Activated naive CD4-positive, alpha-beta T cell treated with anti-CD3 and anti-CD28 coated beads for 36 hours (primary cell): ENCODE measurements around the gene BNIP5. TPM values are rescaled to one million over a fixed set of nuclear protein-coding genes. Genes with fewer than 3 reads are reported as not detected.

Experiments
- CTCF ChIA-PET: fragments of 350-600 bp; sonication (Branson Sonifier 250); formaldehyde crosslinking; loops from one replicate; lab custom pipeline; 2021; ENCODE audit warnings: antibody characterized with exemption; lab: Charles Lee
- DNase-seq: peaks from one replicate; pipeline ENCODE4 v3.0.0-alpha.2; 2020
- H3K27ac Mint-ChIP-seq: one replicate; pipeline ENCODE4 v1.8.0; 2021; ENCODE audit warnings: mild to moderate bottlenecking, mixed read lengths
- H3K27me3 Mint-ChIP-seq: one replicate; pipeline ENCODE4 v1.8.0; 2021; ENCODE audit warnings: low read depth, mixed read lengths
- H3K36me3 Mint-ChIP-seq: one replicate; pipeline ENCODE4 v1.8.0; 2021; ENCODE audit warnings: low read depth, mixed read lengths
- H3K4me1 Mint-ChIP-seq: one replicate; pipeline ENCODE4 v1.8.0; 2021; ENCODE audit warnings: low read depth, mixed read lengths
- H3K4me3 Mint-ChIP-seq: one replicate; pipeline ENCODE4 v1.8.0; 2021; ENCODE audit warnings: mild to moderate bottlenecking, moderate library complexity, mixed read lengths
- H3K9me3 Mint-ChIP-seq: one replicate; pipeline ENCODE4 v1.8.0; 2021; ENCODE audit warnings: mixed read lengths
- intact Hi-C: fragments of 100-400 bp; cut with micrococcal nuclease; formaldehyde crosslinking; loops from one replicate; pipeline ENCODE4 v1.15.1; 2023
- total RNA-seq, 2 experiments: library from RNA; stranded (reverse); gene quantifications; one replicate each; pipeline ENCODE4 v1.2.3, GENCODE V29; 2021

The BNIP5 gene
- total RNA-seq, 2 experiments from 2014 or later: not detected

- no peak overlapping the region for H3K27ac Mint-ChIP-seq
- CTCF ChIA-PET: interaction anchor here (1.2 to 1.3 kb wide), 2 partner anchors 14 to 24 kb away, joined by 4 read pairs; no protein-coding TSS in a partner anchor
- H3K4me1 Mint-ChIP-seq: no peaks in the 10 kb centered on the region
- H3K4me3 Mint-ChIP-seq: no peak overlapping the region
- no peaks in the 10 kb centered on the region for H3K9me3 Mint-ChIP-seq
- intact Hi-C loops: no loop called here
- no peaks in the 10 kb centered on the region for H3K27me3 Mint-ChIP-seq
- no peak for DNase-seq
- no peaks in the 10 kb centered on the region for H3K36me3 Mint-ChIP-seq
Measured at GRCh38 chr6:36326356-36326995, 10.2 kb downstream of the BNIP5 start.

DNA sequence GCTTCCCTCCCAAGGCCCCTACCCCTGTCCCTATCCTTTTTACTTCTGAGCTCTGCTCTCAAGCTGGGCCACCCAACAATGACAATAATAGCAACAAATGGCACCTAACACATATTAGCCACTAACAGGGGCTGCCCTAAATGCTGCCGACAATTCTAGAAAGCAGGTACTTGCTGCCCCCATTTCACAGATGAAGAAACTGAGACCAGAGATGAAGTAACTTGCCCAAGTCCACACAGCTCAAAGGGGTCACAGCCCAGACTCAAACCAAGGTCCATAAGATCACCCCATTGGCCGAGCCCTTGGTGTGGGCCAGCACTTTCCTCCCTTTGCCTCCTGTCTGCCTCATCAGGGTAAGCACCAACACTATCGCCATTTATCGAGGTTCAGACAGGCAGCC is 12.0 kb downstream of the BNIP5 start:
- intact Hi-C loops: no loop called here
- no peak for DNase-seq
- Mint-ChIP-seq H3K4me3 (no peak overlapping the region), H3K27me3 (no peaks in the 10 kb centered on the region), H3K4me1 (no peaks in the 10 kb centered on the region), H3K36me3 (no peaks in the 10 kb centered on the region), H3K27ac (no peak overlapping the region), H3K9me3 (no peaks in the 10 kb centered on the region)
- CTCF ChIA-PET: no interaction called here

DNA sequence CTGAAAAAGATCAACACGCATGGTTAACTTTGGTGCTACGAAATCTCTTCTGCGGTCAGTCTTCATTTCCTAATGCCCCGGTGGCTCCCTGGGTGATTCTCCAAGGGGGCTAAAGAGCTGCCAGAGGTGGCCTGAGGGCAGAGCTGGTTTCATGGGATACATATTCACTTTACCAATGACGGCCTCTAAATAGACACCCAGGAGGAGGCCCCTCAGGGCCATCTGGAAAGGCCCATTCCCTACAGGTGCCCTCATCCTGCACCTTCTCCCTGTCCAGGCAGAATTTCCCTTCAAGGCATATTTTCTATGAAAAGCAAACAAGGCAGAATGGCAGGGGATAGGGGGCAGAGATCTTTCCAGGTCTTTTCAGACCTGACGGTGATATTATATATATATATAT is 12.5 kb downstream of the BNIP5 start:
- H3K27me3 Mint-ChIP-seq: no peaks in the 10 kb centered on the region
- intact Hi-C loops: no loop called here
- no peaks in the 10 kb centered on the region for H3K4me1 Mint-ChIP-seq
- CTCF ChIA-PET: no interaction called here
- DNase-seq: no peak
- no peak overlapping the region for H3K4me3 Mint-ChIP-seq
- H3K27ac Mint-ChIP-seq: no peak overlapping the region
- no peaks in the 10 kb centered on the region for H3K36me3 Mint-ChIP-seq
- no peaks in the 10 kb centered on the region for H3K9me3 Mint-ChIP-seq

GRCh38 chr6:36323062-36323461 is 13.6 kb downstream of the BNIP5 start:
- intact Hi-C loops: no loop called here
- Mint-ChIP-seq H3K9me3 (no peaks in the 10 kb centered on the region), H3K27ac (no peak overlapping the region), H3K4me1 (no peaks in the 10 kb centered on the region), H3K27me3 (no peaks in the 10 kb centered on the region), H3K36me3 (no peaks in the 10 kb centered on the region), H3K4me3 (no peak overlapping the region)
- DNase-seq: no peak
- CTCF ChIA-PET: no interaction called here

DNA sequence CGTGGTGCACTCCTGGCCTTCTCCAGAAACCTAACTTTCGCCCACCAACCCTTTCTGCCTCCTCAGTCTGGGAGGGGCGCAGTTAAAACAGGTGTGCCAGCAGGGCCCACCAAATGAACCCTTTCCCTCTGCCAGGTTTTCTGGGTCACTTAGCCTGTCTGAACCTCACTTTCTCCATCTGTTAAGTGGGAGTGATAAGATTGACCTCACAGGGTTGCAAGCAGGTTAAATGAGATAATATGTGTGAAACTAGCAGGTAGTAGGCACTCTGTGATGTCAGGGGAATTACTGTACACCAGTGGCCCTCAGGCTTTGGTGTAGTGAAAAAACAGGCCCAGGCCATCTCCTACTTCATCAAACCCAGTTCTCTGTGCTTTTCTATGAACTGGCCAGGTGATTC is 14.1 kb downstream of the BNIP5 start:
- Mint-ChIP-seq H3K4me3 (no peak overlapping the region), H3K9me3 (no peaks in the 10 kb centered on the region), H3K4me1 (no peaks in the 10 kb centered on the region), H3K27ac (no peak overlapping the region), H3K36me3 (no peaks in the 10 kb centered on the region), H3K27me3 (no peaks in the 10 kb centered on the region)
- CTCF ChIA-PET: no interaction called here
- DNase-seq: no peak
- intact Hi-C loops: no loop called here

DNA sequence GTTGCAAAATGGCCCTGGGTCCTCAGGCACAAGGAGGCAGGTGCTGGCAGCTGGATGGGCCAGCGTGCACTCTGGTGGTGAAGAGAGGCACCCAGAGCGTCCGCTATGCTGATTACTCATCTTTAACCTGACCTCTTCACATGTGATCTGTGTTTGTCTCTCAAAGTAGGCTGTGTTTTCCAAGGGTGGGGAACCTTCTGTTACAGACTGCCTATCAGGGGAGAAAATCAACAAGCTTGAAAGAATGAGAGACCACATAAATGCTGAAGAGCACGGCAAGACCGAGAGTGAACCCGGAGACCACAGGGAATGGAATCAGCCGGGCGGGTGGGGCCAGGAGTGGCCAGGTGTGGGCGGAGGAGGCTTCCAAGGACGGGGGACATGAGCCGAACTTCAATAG is 16.2 kb downstream of the BNIP5 start:
- Mint-ChIP-seq H3K4me1 (no peaks in the 10 kb centered on the region), H3K9me3 (no peaks in the 10 kb centered on the region), H3K4me3 (no peak overlapping the region), H3K27me3 (no peaks in the 10 kb centered on the region), H3K27ac (no peak overlapping the region), H3K36me3 (no peaks in the 10 kb centered on the region)
- no peak for DNase-seq
- CTCF ChIA-PET: interaction anchor here (0.8 to 2.0 kb wide), 2 partner anchors 21 to 39 kb away, joined by 3 to 6 read pairs; no protein-coding TSS in a partner anchor
- intact Hi-C loops: no loop called here

GRCh38 chr6:36319821-36320220 is 16.9 kb downstream of the BNIP5 start:
- no peak for DNase-seq
- Mint-ChIP-seq H3K4me1 (no peaks in the 10 kb centered on the region), H3K27ac (no peak overlapping the region), H3K36me3 (no peaks in the 10 kb centered on the region), H3K4me3 (no peak overlapping the region), H3K9me3 (no peaks in the 10 kb centered on the region), H3K27me3 (no peaks in the 10 kb centered on the region)
- intact Hi-C loops: no loop called here
- CTCF ChIA-PET: interaction anchor here (0.8 to 2.0 kb wide), 2 partner anchors 21 to 40 kb away, joined by 3 to 6 read pairs; no protein-coding TSS in a partner anchor

DNA sequence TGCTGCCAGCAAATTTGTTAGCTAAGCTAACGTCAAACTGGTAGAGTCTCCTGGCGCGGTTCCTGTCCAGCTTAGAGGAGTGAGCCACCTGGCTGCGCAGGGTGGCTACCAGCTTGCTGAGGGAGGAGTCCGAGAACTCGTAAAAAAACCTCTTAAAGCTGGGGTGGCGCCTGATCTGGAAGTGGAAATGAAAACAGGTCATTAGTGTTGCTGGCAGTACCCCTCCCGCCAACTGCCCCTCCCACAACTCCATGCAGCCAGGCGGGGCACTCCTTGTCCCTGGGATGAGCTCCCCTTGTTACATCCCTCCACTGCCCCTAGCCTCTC is 17.3 kb downstream of the BNIP5 start:
- CTCF ChIA-PET: interaction anchor here (2.0 kb wide), 1 partner anchor 22 kb away, joined by 6 read pairs; no protein-coding TSS in a partner anchor
- no peak overlapping the region for H3K27ac Mint-ChIP-seq

DNA sequence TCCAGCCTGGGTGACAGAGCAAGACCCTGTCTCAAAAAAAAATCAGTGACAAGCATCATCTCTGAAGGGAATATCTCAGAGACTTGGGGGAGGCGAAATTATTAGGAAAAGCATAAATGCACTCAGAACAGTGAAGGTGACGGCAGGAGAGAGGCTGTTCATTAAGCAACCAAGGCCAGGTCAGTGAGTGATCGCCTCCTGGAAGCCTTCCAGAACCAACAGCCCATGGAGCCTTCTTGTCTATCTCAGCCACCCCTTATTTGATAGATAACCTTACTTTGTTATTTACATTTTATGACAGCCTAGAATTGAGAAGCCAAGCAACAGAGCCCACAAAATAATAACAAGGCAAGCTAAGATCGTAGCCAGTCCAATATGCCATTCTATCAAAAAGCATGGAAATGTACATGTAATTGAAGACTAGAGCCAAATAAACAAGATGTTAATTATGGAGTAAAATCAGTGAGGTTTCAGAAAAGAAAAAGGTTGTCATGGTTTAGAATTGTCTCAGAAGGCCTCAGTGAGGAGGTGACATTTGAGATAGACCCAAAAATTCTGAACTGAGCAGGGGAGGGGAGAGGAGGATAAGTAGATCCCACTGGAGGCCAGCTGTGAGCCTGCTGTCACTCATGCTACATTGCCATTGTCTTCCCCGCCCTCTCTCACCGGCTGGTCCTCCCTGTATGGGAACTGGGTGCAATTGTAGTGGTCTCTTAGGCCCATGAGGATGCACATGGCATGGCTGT is 17.8 kb downstream of the BNIP5 start:
- DNase-seq: no peak
- H3K4me1 Mint-ChIP-seq: no peaks in the 10 kb centered on the region
- H3K27ac Mint-ChIP-seq: no peak overlapping the region
- no peaks in the 10 kb centered on the region for H3K36me3 Mint-ChIP-seq
- intact Hi-C loops: no loop called here
- CTCF ChIA-PET: interaction anchor here (2.0 kb wide), 1 partner anchor 22 kb away, joined by 6 read pairs; no protein-coding TSS in a partner anchor
- no peak overlapping the region for H3K4me3 Mint-ChIP-seq
- H3K27me3 Mint-ChIP-seq: no peaks in the 10 kb centered on the region
- no peaks in the 10 kb centered on the region for H3K9me3 Mint-ChIP-seq

More for the DNA sequence above, 17.3 kb downstream of the BNIP5 start:
- Mint-ChIP-seq H3K27me3 (no peaks in the 10 kb centered on the region), H3K4me1 (no peaks in the 10 kb centered on the region), H3K9me3 (no peaks in the 10 kb centered on the region), H3K4me3 (no peak overlapping the region), H3K36me3 (no peaks in the 10 kb centered on the region)
- intact Hi-C loops: no loop called here
- no peak for DNase-seq

- intact Hi-C loops: no loop called here
- DNase-seq: no peak
- CTCF ChIA-PET: interaction anchor here (0.8 to 3.7 kb wide), 3 partner anchors 10 to 47 kb away, joined by 3 to 22 read pairs (median 3); no protein-coding TSS in a partner anchor
- no peaks in the 10 kb centered on the region for H3K27me3 Mint-ChIP-seq
- no peak overlapping the region for H3K4me3 Mint-ChIP-seq
- no peaks in the 10 kb centered on the region for H3K36me3 Mint-ChIP-seq
- H3K27ac Mint-ChIP-seq: no peak overlapping the region
- H3K9me3 Mint-ChIP-seq: no peaks in the 10 kb centered on the region
- H3K4me1 Mint-ChIP-seq: no peaks in the 10 kb centered on the region
Measured at GRCh38 chr6:36317623-36318022, 19.1 kb downstream of the BNIP5 start.

DNA sequence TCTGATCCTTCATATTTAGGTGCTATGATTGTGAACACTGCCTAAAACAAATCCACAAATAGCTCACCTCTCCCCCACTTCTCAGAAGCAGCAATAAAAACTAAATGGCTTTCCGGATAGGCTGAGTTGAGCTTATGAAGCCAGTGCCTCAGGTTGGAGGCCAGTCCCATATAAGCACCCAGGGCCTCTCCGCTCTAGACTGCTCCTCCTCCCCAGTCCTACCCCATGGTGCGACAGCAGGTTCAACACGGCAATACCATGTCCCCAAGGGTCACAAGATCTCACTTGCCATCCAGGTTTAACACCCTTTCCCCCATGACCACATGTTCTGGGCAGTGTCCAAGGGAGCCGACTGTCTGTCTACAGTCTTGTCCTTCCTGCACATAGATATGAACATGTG is 20.8 kb downstream of the BNIP5 start:
- Mint-ChIP-seq H3K36me3 (no peaks in the 10 kb centered on the region), H3K27ac (no peak overlapping the region), H3K4me1 (no peaks in the 10 kb centered on the region), H3K4me3 (no peak overlapping the region), H3K27me3 (no peaks in the 10 kb centered on the region), H3K9me3 (no peaks in the 10 kb centered on the region)
- intact Hi-C loops: no loop called here
- DNase-seq: no peak
- CTCF ChIA-PET: interaction anchor here (3.7 kb wide), 1 partner anchor 13 kb away, joined by 22 read pairs; no protein-coding TSS in a partner anchor

DNA sequence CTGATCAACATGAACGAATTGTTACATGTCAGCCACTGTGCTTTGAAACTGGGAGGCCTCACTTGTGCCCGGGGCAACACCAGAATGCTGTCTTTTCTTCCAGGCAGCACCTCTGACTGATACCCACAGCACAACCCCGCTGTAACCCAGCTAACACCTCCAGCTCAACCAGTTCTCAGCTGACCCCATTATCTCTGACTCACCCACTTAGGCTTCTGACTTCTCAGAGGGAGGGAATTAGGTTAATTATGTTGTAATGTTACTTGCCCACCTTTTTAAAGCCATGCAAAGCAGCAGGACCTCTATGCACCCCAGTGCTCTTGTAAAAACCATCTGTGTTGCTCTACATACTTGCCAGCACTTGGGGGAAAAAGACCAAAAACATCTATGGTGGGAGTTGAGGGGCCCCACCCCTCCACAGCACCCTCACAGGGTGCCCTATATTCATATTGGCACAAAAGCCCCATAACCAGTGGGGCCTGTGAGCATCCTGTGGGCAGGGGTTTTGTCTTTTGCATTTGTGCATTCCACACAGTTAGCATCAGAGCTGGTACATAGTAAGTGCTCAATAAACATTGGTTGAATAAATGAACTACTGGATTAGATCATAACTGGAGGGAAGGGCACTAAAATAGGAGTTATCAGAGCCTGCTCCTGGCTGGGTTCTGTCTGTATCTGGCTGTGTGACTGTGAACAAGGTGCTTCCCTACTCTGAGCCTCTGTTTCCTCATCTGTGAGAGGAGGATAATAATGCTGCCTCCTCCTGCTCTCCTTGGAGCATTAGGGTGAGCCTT is 22.3 kb downstream of the BNIP5 start:
- intact Hi-C loops: no loop called here
- H3K4me1 Mint-ChIP-seq: no peaks in the 10 kb centered on the region
- no peak overlapping the region for H3K4me3 Mint-ChIP-seq
- H3K27me3 Mint-ChIP-seq: no peaks in the 10 kb centered on the region
- H3K27ac Mint-ChIP-seq: no peak overlapping the region
- H3K9me3 Mint-ChIP-seq: no peaks in the 10 kb centered on the region
- no peak for DNase-seq
- no peaks in the 10 kb centered on the region for H3K36me3 Mint-ChIP-seq
- CTCF ChIA-PET: interaction anchor here (0.7 to 3.7 kb wide), 3 partner anchors 12 to 76 kb away, joined by 3 to 22 read pairs (median 3); no protein-coding TSS in a partner anchor
